Measurements from ENCODE around the gene PRTN3.

The PRTN3 gene

GRCh38 chr19:813219-814151 is 27.3 kb upstream of the PRTN3 start:
- Histone ChIP-seq H3K9me3 (ENCODE audit: severe bottlenecking) (no peaks in the 10 kb centered on the region), H3K27ac (no peak overlapping the region), H3K27me3 (ENCODE audit: insufficient read depth, low read depth, severe bottlenecking) (no peaks in the 10 kb centered on the region), H3K36me3 (peaks cover 67% of the 10 kb centered on the region), H3K4me3 (ENCODE audit: low read depth, low read length) (no peak overlapping the region)
- TF ChIP-seq, protein P1, sequence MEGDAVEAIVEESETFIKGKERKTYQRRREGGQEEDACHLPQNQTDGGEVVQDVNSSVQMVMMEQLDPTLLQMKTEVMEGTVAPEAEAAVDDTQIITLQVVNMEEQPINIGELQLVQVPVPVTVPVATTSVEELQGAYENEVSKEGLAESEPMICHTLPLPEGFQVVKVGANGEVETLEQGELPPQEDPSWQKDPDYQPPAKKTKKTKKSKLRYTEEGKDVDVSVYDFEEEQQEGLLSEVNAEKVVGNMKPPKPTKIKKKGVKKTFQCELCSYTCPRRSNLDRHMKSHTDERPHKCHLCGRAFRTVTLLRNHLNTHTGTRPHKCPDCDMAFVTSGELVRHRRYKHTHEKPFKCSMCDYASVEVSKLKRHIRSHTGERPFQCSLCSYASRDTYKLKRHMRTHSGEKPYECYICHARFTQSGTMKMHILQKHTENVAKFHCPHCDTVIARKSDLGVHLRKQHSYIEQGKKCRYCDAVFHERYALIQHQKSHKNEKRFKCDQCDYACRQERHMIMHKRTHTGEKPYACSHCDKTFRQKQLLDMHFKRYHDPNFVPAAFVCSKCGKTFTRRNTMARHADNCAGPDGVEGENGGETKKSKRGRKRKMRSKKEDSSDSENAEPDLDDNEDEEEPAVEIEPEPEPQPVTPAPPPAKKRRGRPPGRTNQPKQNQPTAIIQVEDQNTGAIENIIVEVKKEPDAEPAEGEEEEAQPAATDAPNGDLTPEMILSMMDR (IDR thresholded peaks at IDR 0.05; ENCODE audit: low read depth, low read length) = no peak
- DNase-seq = no peak

GRCh38 chr19:814152-815078 is 26.4 kb upstream of the PRTN3 start:
- Histone ChIP-seq H3K27me3 (ENCODE audit: insufficient read depth, low read depth, severe bottlenecking) (no peaks in the 10 kb centered on the region), H3K4me3 (ENCODE audit: low read depth, low read length) (no peak overlapping the region), H3K36me3 (peaks cover 58% of the 10 kb centered on the region), H3K27ac (no peak overlapping the region), H3K9me3 (ENCODE audit: severe bottlenecking) (no peaks in the 10 kb centered on the region)
- DNase-seq = no peak
- TF ChIP-seq, protein P1 (IDR thresholded peaks at IDR 0.05; ENCODE audit: low read depth, low read length) = no peak

DNA sequence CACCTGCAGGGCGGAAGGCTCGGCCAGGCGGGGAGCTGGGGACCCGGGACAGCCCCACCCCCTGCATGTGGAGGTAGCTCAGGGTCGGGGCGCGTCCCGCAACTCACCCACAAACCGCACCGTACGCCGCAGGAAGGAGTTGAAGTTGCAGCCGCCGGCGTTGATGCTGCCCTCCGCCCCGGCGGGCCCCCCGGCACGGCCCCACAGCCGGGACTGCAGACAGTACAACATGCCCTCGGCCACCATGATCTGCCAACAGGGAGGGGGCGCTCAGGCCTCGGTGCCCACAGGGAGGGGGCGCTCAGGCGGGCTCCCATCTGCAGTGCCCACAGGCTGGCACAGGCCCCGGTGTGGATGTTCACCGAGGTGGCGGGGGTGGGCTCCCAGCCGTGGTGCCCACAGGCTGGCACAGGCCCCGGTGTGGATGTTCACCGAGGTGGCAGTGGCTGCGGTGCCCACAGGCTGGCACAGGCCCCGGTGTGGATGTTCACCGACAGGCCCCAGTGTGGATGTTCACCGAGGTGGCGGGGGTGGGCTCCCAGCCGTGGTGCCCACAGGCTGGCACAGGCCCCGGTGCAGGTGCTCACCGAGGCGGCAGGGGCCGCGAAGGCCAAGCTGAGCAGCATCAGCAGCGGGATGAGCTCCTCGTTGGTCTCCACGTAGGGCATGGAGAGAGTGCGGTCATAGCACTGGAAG is 25.6 kb upstream of the PRTN3 start:
- DNase-seq = no peak
- Histone ChIP-seq H3K27ac (no peak overlapping the region), H3K36me3 (peaks cover 50% of the 10 kb centered on the region), H3K27me3 (ENCODE audit: insufficient read depth, low read depth, severe bottlenecking) (no peaks in the 10 kb centered on the region), H3K4me3 (ENCODE audit: low read depth, low read length) (no peak overlapping the region), H3K9me3 (ENCODE audit: severe bottlenecking) (no peaks in the 10 kb centered on the region)
- TF ChIP-seq, protein P1 (IDR thresholded peaks at IDR 0.05; ENCODE audit: low read depth, low read length) = no peak

DNA sequence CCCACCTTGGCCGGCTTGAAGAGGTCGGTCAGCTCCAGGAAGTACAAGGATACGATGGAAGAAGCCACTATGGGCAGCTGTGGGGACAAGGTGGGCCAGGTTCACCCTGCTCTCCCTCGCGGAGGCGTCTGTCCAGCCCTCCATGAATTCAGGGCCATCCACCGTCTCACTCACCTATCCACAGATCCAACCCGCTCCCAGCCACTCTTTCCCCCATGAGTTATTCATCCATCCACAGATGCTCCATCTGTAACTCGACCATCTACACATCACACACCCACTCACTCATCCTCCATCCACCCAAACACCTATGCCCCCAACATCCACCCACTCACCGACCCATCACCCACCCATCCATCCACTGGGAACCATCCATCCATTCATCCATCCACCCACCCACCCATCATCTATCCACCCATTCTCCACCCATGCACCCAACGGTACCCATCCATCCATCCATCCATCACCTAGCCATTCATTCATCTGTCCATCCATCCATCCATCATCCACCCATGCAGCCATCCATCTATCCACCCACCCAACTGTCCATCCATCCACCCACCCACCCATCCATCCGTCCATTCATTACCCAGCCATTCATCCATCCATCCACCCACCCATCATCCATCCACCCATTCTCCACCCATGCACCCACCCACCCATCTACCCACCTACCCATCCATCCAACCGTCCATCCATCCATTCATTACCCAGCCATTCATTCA is 24.9 kb upstream of the PRTN3 start:
- no peak overlapping the region for H3K27ac ChIP-seq

More for the DNA sequence above, 24.9 kb upstream of the PRTN3 start:
- H3K9me3 ChIP-seq (ENCODE audit: severe bottlenecking) = no peaks in the 10 kb centered on the region
- peaks cover 43% of the 10 kb centered on the region for H3K36me3 ChIP-seq
- TF ChIP-seq, protein P1 (IDR thresholded peaks at IDR 0.05; ENCODE audit: low read depth, low read length) = no peak
- no peaks in the 10 kb centered on the region for H3K27me3 ChIP-seq (ENCODE audit: insufficient read depth, low read depth, severe bottlenecking)
- no peak for DNase-seq
- no peak overlapping the region for H3K4me3 ChIP-seq (ENCODE audit: low read depth, low read length)

Measured in WERI-Rb-1 (cell line).